ENCODE data around the gene NACAD. TPM values are rescaled to one million over a fixed set of nuclear protein-coding genes. Genes with fewer than 3 reads are reported as not detected.

Gene NACAD
- total and polyA plus RNA-seq, 2 experiments from 2014 or later: 1.4 to 3.9 TPM

DNA sequence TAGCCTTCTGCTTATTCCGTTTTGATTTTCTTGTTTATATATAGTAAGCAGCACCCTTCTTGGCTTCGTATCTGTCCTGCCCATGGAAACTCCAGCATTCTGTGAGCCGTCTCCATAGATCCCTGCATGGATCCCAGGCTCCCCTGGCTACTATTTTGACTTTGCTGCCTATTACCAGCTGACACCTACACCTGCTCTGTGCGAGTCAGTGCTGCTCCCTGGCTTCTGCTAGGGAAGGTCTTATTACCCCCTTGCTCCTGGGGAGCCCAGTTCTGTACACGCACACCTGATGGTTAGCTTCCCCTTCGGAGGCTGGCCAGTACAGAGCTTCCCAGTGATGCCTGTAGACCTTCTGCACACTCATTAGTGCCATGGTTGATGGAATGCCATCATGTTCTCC, 35.4 kb downstream of the NACAD start:
- DNase-seq (ENCODE audit: low spot score): no peak
- Histone ChIP-seq H3K27ac (no peak overlapping the region), H3K36me3 (replicated peaks; ENCODE audit: insufficient read depth, low read depth) (no peaks in the 10 kb centered on the region), H3K4me2 (no peak overlapping the region), H3K79me2 (peaks cover 10% of the 10 kb centered on the region), H3K27me3 (no peaks in the 10 kb centered on the region), H4K20me1 (ENCODE audit: insufficient read depth, poor library complexity, severe bottlenecking) (no peaks in the 10 kb centered on the region), H3K9me2 (replicated peaks; ENCODE audit: insufficient read depth) (no peaks in the 10 kb centered on the region), H2AFZ (no peak overlapping the region), H3K9me3 (ENCODE audit: low read depth) (no peaks in the 10 kb centered on the region), H3K4me3 (no peak overlapping the region), H3K4me1 (ENCODE audit: insufficient read depth) (no peaks in the 10 kb centered on the region)
- 83% methylated on average over 6 of the region's 6 CpGs for WGBS (ENCODE audit: low lambda C conversion rate, missing lambda C conversion rate)
- TF ChIP-seq EZH2 (IDR thresholded peaks at IDR 0.05; ENCODE audit: borderline replicate concordance): no peak
- TF ChIP-seq EZH2phosphoT487 (IDR thresholded peaks at IDR 0.05; ENCODE audit: low read depth, severe bottlenecking, unreplicated experiment): no peak
- TF ChIP-seq, protein P1, sequence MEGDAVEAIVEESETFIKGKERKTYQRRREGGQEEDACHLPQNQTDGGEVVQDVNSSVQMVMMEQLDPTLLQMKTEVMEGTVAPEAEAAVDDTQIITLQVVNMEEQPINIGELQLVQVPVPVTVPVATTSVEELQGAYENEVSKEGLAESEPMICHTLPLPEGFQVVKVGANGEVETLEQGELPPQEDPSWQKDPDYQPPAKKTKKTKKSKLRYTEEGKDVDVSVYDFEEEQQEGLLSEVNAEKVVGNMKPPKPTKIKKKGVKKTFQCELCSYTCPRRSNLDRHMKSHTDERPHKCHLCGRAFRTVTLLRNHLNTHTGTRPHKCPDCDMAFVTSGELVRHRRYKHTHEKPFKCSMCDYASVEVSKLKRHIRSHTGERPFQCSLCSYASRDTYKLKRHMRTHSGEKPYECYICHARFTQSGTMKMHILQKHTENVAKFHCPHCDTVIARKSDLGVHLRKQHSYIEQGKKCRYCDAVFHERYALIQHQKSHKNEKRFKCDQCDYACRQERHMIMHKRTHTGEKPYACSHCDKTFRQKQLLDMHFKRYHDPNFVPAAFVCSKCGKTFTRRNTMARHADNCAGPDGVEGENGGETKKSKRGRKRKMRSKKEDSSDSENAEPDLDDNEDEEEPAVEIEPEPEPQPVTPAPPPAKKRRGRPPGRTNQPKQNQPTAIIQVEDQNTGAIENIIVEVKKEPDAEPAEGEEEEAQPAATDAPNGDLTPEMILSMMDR (IDR thresholded peaks at IDR 0.05; ENCODE audit: poor library complexity): no peak

GRCh38 chr7:45052011-45052410, 36.8 kb downstream of the NACAD start:
- Histone ChIP-seq H3K4me3 (no peak overlapping the region), H3K9me2 (replicated peaks; ENCODE audit: insufficient read depth) (no peaks in the 10 kb centered on the region), H3K27ac (no peak overlapping the region), H4K20me1 (ENCODE audit: insufficient read depth, poor library complexity, severe bottlenecking) (no peaks in the 10 kb centered on the region), H3K79me2 (peaks cover 9% of the 10 kb centered on the region), H3K27me3 (no peaks in the 10 kb centered on the region), H3K4me2 (no peak overlapping the region), H3K4me1 (ENCODE audit: insufficient read depth) (no peaks in the 10 kb centered on the region), H2AFZ (no peak overlapping the region), H3K9me3 (ENCODE audit: low read depth) (no peaks in the 10 kb centered on the region), H3K36me3 (replicated peaks; ENCODE audit: insufficient read depth, low read depth) (no peaks in the 10 kb centered on the region)
- 70% methylated on average over 3 of the region's 3 CpGs for WGBS (ENCODE audit: low lambda C conversion rate, missing lambda C conversion rate)
- no peak for TF ChIP-seq EZH2 (IDR thresholded peaks at IDR 0.05; ENCODE audit: borderline replicate concordance)
- TF ChIP-seq EZH2phosphoT487 (IDR thresholded peaks at IDR 0.05; ENCODE audit: low read depth, severe bottlenecking, unreplicated experiment): no peak
- TF ChIP-seq, protein P1 (IDR thresholded peaks at IDR 0.05; ENCODE audit: poor library complexity): no peak
- no peak for DNase-seq (ENCODE audit: low spot score)

- H3K27ac ChIP-seq: no peak overlapping the region
- H3K9me2 ChIP-seq (replicated peaks; ENCODE audit: insufficient read depth): no peaks in the 10 kb centered on the region
- DNase-seq (ENCODE audit: low spot score): no peak
- no peaks in the 10 kb centered on the region for H3K27me3 ChIP-seq
- no peaks in the 10 kb centered on the region for H3K36me3 ChIP-seq (replicated peaks; ENCODE audit: insufficient read depth, low read depth)
- no peaks in the 10 kb centered on the region for H3K4me1 ChIP-seq (ENCODE audit: insufficient read depth)
- TF ChIP-seq, protein P1 (IDR thresholded peaks at IDR 0.05; ENCODE audit: poor library complexity): no peak
- no peak for TF ChIP-seq EZH2 (IDR thresholded peaks at IDR 0.05; ENCODE audit: borderline replicate concordance)
- H3K9me3 ChIP-seq (ENCODE audit: low read depth): no peaks in the 10 kb centered on the region
- no peak overlapping the region for H3K4me3 ChIP-seq
- H4K20me1 ChIP-seq (ENCODE audit: insufficient read depth, poor library complexity, severe bottlenecking): no peaks in the 10 kb centered on the region
- H3K4me2 ChIP-seq: no peak overlapping the region
- no peak overlapping the region for H2AFZ ChIP-seq
- WGBS (ENCODE audit: low lambda C conversion rate, missing lambda C conversion rate): 66% methylated on average over 2 of the region's 2 CpGs
- H3K79me2 ChIP-seq: no peaks in the 10 kb centered on the region
Observed at GRCh38 chr7:45050198-45050597, 38.6 kb downstream of the NACAD start.

DNA sequence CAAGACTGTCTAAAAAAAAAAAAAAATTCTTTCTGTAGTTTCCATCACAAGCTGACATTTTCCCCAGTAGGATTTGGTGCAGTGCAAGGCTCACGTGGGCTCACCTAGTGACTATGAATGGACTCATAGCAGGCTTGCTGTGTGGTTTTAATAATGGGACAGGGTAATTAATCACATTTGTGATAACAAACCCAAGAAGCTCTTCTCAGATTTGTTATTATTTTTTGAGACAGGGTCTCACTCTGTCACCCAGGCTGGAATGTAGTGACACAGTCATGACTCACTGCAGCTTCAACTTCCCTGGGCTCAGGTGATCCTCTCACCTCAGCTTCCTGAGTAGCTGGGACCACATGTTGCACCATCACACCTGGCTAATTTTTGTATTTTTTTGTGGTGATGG, 40.0 kb downstream of the NACAD start:
- no peaks in the 10 kb centered on the region for H4K20me1 ChIP-seq (ENCODE audit: insufficient read depth, poor library complexity, severe bottlenecking)
- no peaks in the 10 kb centered on the region for H3K27me3 ChIP-seq
- H3K4me3 ChIP-seq: no peak overlapping the region
- no peak overlapping the region for H3K27ac ChIP-seq
- H3K36me3 ChIP-seq (replicated peaks; ENCODE audit: insufficient read depth, low read depth): no peaks in the 10 kb centered on the region
- H3K9me2 ChIP-seq (replicated peaks; ENCODE audit: insufficient read depth): no peaks in the 10 kb centered on the region
- no peak overlapping the region for H3K4me2 ChIP-seq
- no peaks in the 10 kb centered on the region for H3K9me3 ChIP-seq (ENCODE audit: low read depth)
- 100% methylated on average over 1 of the region's 1 CpG for WGBS (ENCODE audit: low lambda C conversion rate, missing lambda C conversion rate)
- no peaks in the 10 kb centered on the region for H3K79me2 ChIP-seq
- TF ChIP-seq EZH2phosphoT487 (IDR thresholded peaks at IDR 0.05; ENCODE audit: low read depth, severe bottlenecking, unreplicated experiment): no peak
- no peak for TF ChIP-seq EZH2 (IDR thresholded peaks at IDR 0.05; ENCODE audit: borderline replicate concordance)
- TF ChIP-seq, protein P1 (IDR thresholded peaks at IDR 0.05; ENCODE audit: poor library complexity): no peak
- no peaks in the 10 kb centered on the region for H3K4me1 ChIP-seq (ENCODE audit: insufficient read depth)
- no peak for DNase-seq (ENCODE audit: low spot score)
- no peak overlapping the region for H2AFZ ChIP-seq
